ENCODE data around the gene ZFHX3. TPM values are rescaled to one million over a fixed set of nuclear protein-coding genes. Genes with fewer than 3 reads are reported as not detected.

ZFHX3 gene
- total and polyA plus RNA-seq, 9 donors = 5.2 to 12.0 (median 7.5) TPM

DNA sequence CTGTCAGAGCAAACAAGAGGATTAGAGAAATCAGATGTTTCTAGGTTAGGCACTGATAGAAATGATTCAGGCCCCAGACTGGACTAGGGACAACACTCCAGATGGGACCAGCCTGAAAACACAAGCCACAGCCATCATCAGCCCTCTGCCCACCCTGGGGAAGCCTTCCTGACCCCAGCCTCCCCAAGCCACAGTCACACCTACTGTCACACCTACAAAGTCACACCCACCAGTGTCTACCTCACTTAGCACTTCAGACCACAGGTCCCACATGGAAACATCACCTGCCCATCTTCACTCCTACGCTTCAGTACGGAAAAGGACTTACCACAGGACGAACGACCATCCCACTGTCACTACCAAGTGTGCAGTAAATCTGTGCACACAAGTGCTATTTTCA is 197.9 kb downstream of the ZFHX3 start:
- no peaks in the 10 kb centered on the region for H3K36me3 ChIP-seq (ENCODE audit: control insufficient read depth, insufficient read depth, low read length)
- no peaks in the 10 kb centered on the region for H3K27me3 ChIP-seq (ENCODE audit: control insufficient read depth, insufficient read depth, low read length)
- H3K9me3 ChIP-seq (replicated peaks; ENCODE audit: control insufficient read depth, low read depth, low read length) = no peaks in the 10 kb centered on the region
- no peak for DNase-seq
- peak overlapping the region; percentile 80 for H3K27ac ChIP-seq (ENCODE audit: low read length)
- H3K4me3 ChIP-seq (ENCODE audit: low read length) = no peak overlapping the region
- no CpG with 5 or more reads among the region's 4 CpGs for WGBS (ENCODE audit: insufficient coverage)
- H3K4me1 ChIP-seq (ENCODE audit: control insufficient read depth, insufficient read depth, low read length) = peaks cover 51% of the 10 kb centered on the region

DNA sequence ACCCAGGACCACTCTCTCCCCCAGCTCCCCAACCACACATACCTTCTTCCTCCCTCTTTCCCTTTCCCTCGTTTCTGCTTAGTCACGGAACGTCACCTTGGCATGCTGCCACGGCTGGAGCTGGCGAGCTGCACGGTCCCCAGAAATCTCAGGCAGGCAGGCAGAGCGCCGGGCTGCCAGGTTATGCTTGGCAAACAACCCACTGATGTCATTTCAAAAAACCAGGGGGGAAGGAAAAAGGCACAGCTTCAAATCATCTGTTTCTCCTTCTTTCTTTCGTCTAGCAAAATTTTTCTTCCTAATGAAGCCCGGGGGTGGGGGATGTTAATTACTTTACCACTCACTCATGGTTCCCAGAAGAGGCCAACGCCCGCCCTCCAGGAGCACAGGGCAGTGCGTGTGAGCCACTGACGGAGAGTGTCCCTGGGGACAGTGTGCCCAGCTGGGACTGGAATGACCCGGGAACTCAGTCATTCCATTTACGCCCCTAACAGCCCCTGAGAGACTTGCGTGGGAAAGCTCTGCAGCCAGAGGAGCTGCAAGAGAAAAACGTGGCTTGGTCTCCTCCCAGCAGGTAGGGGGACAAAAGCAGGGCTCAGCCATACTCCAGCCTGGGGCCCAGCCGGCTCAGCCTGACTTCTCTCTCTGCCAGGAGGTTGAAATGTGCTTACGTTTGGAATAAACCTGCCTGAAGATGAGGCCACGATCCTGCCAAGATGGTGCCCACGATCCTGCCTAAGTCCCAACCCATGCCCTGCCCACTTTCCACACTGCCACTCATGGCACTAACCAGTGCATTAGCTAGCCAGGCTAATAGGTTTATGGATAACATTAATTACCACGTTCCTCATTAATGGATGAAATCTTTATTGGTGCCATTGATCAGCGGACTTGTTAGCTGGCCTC is 198.9 kb downstream of the ZFHX3 start:
- DNase-seq = peak; percentile 85
- Histone ChIP-seq H3K9me3 (replicated peaks; ENCODE audit: control insufficient read depth, low read depth, low read length) (no peaks in the 10 kb centered on the region), H3K4me3 (ENCODE audit: low read length) (no peak overlapping the region), H3K4me1 (ENCODE audit: control insufficient read depth, insufficient read depth, low read length) (peaks cover 47% of the 10 kb centered on the region), H3K27me3 (ENCODE audit: control insufficient read depth, insufficient read depth, low read length) (no peaks in the 10 kb centered on the region), H3K36me3 (ENCODE audit: control insufficient read depth, insufficient read depth, low read length) (no peaks in the 10 kb centered on the region), H3K27ac (ENCODE audit: low read length) (peak overlapping the region; percentile 73)
- 41% methylated on average over 10 of the region's 24 CpGs for WGBS (ENCODE audit: insufficient coverage)

DNA sequence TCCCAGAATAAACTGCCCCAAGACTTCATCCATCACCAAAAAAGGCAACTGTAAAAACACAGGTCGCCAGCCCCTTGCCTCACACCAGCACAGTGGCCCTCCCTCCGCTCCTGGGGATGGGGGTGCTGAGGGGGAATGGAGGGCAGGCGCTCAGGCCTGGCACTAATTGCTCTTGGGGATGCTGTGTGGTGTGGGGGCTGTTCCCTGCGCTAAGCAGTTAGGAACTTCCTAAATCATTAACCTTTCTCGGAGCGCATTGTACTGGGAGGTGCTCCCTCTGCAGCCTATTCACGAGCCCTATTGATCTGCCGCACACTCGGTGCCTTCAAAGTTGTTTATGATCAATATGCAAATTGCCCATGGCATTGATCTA is 199.9 kb downstream of the ZFHX3 start:
- H3K4me3 ChIP-seq (ENCODE audit: low read length) = no peak overlapping the region
- peak overlapping the region; percentile 73 for H3K27ac ChIP-seq (ENCODE audit: low read length)
- 93% methylated on average over 3 of the region's 9 CpGs for WGBS (ENCODE audit: insufficient coverage)

DNA sequence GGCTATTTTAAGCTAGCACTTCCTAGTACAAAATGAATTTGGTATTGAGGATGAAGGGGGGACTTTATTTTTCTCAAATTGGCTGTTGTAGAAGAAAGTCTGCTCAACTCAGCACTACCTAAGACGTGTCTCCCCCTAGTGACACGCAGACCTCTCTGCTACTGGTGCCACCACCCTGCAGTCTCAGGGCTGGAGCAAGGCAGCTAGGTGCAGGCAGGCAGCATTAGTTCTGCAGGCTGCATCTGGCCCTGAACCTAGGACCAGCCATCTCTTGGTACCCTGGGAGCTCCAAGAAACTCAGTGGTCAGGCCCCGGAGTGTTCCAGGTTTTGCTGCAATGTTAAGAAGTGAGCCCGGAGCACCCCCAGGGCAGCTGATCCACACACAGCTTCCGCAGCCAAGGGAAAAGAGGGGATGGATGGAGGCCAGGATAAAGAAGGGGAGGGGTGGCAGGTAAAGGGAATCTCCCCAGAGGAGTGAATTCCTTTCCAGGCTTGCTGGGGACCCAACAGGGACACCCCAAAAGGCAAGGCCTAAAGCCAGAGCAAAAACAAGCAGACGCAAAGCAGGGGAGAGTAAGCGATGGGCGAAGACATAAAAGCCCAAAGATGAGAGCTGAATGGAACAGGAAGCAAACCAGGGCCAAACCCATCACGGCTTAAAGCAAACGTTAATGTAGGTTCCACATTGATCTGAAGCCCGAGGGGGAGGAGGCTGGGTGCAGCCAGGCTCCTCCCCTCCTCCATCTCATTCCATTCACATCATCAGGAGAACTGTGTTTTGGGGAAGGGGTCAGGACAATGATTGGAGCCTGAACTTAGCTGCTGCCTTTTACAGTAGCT is 200.5 kb downstream of the ZFHX3 start:
- Histone ChIP-seq H3K9me3 (replicated peaks; ENCODE audit: control insufficient read depth, low read depth, low read length) (no peaks in the 10 kb centered on the region), H3K27me3 (ENCODE audit: control insufficient read depth, insufficient read depth, low read length) (no peaks in the 10 kb centered on the region), H3K27ac (ENCODE audit: low read length) (peak overlapping the region; percentile 33), H3K4me1 (ENCODE audit: control insufficient read depth, insufficient read depth, low read length) (peaks cover 45% of the 10 kb centered on the region), H3K36me3 (ENCODE audit: control insufficient read depth, insufficient read depth, low read length) (no peaks in the 10 kb centered on the region), H3K4me3 (ENCODE audit: low read length) (no peak overlapping the region)
- DNase-seq = peak; percentile 70
- 45% methylated on average over 5 of the region's 11 CpGs for WGBS (ENCODE audit: insufficient coverage)

More for the DNA sequence above, 199.9 kb downstream of the ZFHX3 start:
- Histone ChIP-seq H3K9me3 (replicated peaks; ENCODE audit: control insufficient read depth, low read depth, low read length) (no peaks in the 10 kb centered on the region), H3K36me3 (ENCODE audit: control insufficient read depth, insufficient read depth, low read length) (no peaks in the 10 kb centered on the region), H3K4me1 (ENCODE audit: control insufficient read depth, insufficient read depth, low read length) (peaks cover 45% of the 10 kb centered on the region), H3K27me3 (ENCODE audit: control insufficient read depth, insufficient read depth, low read length) (no peaks in the 10 kb centered on the region)
- DNase-seq = no peak

DNA sequence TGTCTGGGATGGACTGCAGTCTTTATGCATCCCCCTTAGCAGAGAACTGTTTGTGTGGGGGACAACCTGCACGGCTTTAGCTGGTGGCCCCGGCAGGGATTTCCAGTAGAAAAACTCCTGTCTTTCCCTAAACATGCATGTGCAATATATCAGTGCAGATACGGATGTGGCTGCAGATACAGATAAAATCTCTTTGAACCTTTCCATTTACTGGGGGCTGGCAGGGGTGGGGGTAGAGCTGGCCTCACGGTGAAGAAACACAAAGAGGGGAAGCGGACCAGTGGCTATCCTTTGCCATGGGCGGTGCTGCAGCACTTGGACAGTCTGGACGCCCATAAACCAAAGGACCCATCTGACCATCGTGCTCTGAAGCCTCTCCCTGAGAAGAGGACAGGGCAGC is 201.3 kb downstream of the ZFHX3 start:
- Histone ChIP-seq H3K4me1 (ENCODE audit: control insufficient read depth, insufficient read depth, low read length) (peaks cover 45% of the 10 kb centered on the region), H3K4me3 (ENCODE audit: low read length) (no peak overlapping the region), H3K27me3 (ENCODE audit: control insufficient read depth, insufficient read depth, low read length) (no peaks in the 10 kb centered on the region), H3K36me3 (ENCODE audit: control insufficient read depth, insufficient read depth, low read length) (no peaks in the 10 kb centered on the region), H3K9me3 (replicated peaks; ENCODE audit: control insufficient read depth, low read depth, low read length) (no peaks in the 10 kb centered on the region), H3K27ac (ENCODE audit: low read length) (no peak overlapping the region)
- DNase-seq = no peak
- 91% methylated on average over 5 of the region's 8 CpGs for WGBS (ENCODE audit: insufficient coverage)

GRCh38 chr16:72845322-72846020 is 202.5 kb downstream of the ZFHX3 start:
- H3K27ac ChIP-seq (ENCODE audit: low read length) = no peak overlapping the region
- 92% methylated on average over 14 of the region's 16 CpGs for WGBS (ENCODE audit: insufficient coverage)
- H3K27me3 ChIP-seq (ENCODE audit: control insufficient read depth, insufficient read depth, low read length) = no peaks in the 10 kb centered on the region

GRCh38 chr16:72844225-72844920 is 203.6 kb downstream of the ZFHX3 start:
- WGBS (ENCODE audit: insufficient coverage) = 81% methylated on average over 3 of the region's 11 CpGs
- DNase-seq = peak; percentile 46
- Histone ChIP-seq H3K4me3 (ENCODE audit: low read length) (no peak overlapping the region), H3K27me3 (ENCODE audit: control insufficient read depth, insufficient read depth, low read length) (no peaks in the 10 kb centered on the region), H3K4me1 (ENCODE audit: control insufficient read depth, insufficient read depth, low read length) (peaks cover 34% of the 10 kb centered on the region), H3K27ac (ENCODE audit: low read length) (no peak overlapping the region), H3K36me3 (ENCODE audit: control insufficient read depth, insufficient read depth, low read length) (no peaks in the 10 kb centered on the region), H3K9me3 (replicated peaks; ENCODE audit: control insufficient read depth, low read depth, low read length) (no peaks in the 10 kb centered on the region)

More at GRCh38 chr16:72845322-72846020, 202.5 kb downstream of the ZFHX3 start:
- Histone ChIP-seq H3K9me3 (replicated peaks; ENCODE audit: control insufficient read depth, low read depth, low read length) (no peaks in the 10 kb centered on the region), H3K4me1 (ENCODE audit: control insufficient read depth, insufficient read depth, low read length) (peaks cover 43% of the 10 kb centered on the region), H3K4me3 (ENCODE audit: low read length) (no peak overlapping the region), H3K36me3 (ENCODE audit: control insufficient read depth, insufficient read depth, low read length) (no peaks in the 10 kb centered on the region)
- DNase-seq = no peak

DNA sequence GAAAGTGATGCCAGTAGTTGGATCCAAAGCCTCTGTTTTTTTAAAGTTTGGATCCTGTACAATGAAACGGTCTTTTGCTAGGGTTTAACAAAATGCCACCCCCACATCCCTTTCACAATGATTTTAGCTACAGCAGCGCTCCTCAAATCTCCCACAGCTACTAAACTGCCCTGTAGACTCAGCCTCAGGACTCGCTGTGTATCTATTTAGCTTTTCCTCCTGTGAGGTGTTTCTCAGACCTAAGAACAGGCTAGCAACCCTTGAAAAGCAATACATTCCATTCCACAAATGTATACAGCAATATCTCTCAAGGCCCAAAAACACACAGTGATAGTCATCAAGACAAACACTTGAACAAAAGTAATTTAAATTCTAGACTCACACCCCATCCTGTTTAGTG is 206.4 kb downstream of the ZFHX3 start:
- 45% methylated on average over 2 of the region's 3 CpGs for WGBS (ENCODE audit: insufficient coverage)

DNA sequence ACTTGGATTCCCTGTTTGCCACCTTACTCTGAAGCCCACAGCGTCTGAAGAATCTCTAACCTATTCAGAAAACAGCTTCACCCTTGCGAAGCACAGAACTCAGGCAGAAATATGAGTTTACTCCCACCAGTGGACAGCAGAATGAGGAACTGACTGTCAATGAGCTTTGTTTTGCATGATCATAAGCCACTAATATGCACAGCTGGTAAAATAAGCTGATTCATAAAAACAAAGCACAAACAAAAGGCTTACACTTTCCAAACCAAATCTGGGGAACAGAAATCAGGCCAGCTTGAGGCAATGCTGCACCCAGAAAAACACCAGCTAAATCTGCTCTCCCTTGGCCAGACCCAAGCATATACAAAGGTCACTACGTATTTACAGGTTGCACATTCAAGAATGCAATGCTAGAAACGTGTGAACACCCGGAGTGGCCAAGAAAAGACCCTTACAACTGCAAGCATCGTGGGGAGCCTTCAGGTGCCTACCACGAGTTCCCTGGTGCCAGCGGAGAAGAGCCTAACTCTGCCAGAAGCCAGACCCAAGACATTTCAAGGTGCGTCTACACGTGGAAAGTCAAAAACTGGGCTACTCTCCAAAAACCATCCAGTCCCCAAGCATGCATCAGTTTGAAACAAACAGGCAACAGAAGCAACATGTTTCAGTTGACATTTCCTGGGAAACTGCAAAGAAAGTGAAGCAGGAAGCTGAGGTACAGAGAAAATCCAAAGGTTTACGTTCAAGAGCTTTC is 207.1 kb downstream of the ZFHX3 start:
- H3K4me3 ChIP-seq (ENCODE audit: low read length) = no peak overlapping the region
- H3K4me1 ChIP-seq (ENCODE audit: control insufficient read depth, insufficient read depth, low read length) = peaks cover 17% of the 10 kb centered on the region
- no peaks in the 10 kb centered on the region for H3K9me3 ChIP-seq (replicated peaks; ENCODE audit: control insufficient read depth, low read depth, low read length)
- peak; percentile 49 for DNase-seq
- 50% methylated on average over 9 of the region's 11 CpGs for WGBS (ENCODE audit: insufficient coverage)
- no peaks in the 10 kb centered on the region for H3K36me3 ChIP-seq (ENCODE audit: control insufficient read depth, insufficient read depth, low read length)
- H3K27me3 ChIP-seq (ENCODE audit: control insufficient read depth, insufficient read depth, low read length) = no peaks in the 10 kb centered on the region
- H3K27ac ChIP-seq (ENCODE audit: low read length) = no peak overlapping the region

More for the DNA sequence above, 206.4 kb downstream of the ZFHX3 start:
- peaks cover 23% of the 10 kb centered on the region for H3K4me1 ChIP-seq (ENCODE audit: control insufficient read depth, insufficient read depth, low read length)
- peak; percentile 45 for DNase-seq
- H3K9me3 ChIP-seq (replicated peaks; ENCODE audit: control insufficient read depth, low read depth, low read length) = no peaks in the 10 kb centered on the region
- no peak overlapping the region for H3K27ac ChIP-seq (ENCODE audit: low read length)
- H3K36me3 ChIP-seq (ENCODE audit: control insufficient read depth, insufficient read depth, low read length) = no peaks in the 10 kb centered on the region
- no peaks in the 10 kb centered on the region for H3K27me3 ChIP-seq (ENCODE audit: control insufficient read depth, insufficient read depth, low read length)
- H3K4me3 ChIP-seq (ENCODE audit: low read length) = no peak overlapping the region

Data from muscle of leg (tissue), 11 donors.